GM18858 (cell line): ENCODE measurements around the gene CRADD.

Source experiments
- ATAC-seq: cut with Tn5 transposase; IDR thresholded peaks from one replicate; pipeline ENCODE4 v1.9.1; 2021; ENCODE audit not compliant: unreplicated experiment

The CRADD gene

DNA sequence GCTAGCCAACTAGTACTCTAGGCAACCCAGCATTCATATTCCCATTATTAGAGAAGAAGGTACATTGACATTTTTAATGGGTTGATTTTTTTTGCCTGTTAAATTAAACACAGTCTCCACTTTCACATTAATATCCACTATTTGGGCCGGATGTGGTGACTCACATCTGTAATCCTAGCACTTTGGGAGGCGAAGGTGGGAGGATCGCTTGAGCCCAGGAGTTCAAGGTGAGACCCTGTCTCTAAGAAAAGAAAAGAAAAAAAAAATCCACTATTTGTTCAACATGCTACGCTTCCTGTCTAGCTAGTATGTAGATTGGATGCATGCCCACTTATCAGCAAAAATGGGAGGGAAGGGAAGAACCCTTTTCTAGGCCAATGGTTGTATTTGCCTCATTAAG, 7.1 kb upstream of the CRADD start:
- ATAC-seq: no peak

DNA sequence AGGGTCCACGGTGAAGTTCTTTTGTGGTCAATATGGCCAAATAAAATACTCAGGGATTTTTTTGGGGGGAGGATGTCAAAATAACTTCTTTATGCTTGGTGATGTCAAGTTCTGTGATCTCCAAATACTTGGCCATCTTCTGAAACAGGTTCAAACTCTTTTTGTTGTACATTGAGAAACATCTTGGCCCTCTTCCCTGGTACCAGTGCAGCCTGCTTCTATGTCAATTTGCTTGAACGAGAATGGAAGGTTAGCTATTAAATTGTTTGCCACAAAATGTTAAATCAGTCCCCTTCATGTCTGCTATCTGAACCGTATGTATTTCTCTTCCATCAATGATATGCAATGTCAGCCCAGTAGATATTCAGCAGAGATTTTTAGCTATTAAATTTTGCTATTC, 6.1 kb upstream of the CRADD start:
- ATAC-seq: no peak

GRCh38 chr12:93673084-93673483, 4.1 kb upstream of the CRADD start:
- no peak for ATAC-seq

DNA sequence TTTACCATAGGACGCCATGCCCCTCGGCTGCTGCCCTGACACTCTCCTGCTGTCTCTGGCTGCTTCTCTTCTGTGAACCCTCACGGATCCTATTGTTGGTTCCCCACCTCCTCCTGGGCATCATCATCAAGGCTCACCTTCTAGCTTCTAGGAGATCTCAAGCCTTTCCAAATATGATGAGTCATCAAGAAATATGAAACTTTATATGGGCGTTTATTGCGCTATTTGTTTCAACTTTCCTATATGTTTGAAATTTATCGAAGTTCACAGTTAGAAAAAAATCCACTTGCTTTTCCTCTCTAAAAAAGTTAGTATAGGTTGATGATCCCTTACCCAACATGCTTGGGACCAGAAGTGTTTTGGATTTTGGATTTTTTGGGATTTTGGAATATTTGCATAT, 2.8 kb upstream of the CRADD start:
- ATAC-seq: no peak

- ATAC-seq: no peak
These were observed 574 bp upstream of the CRADD start for GRCh38 chr12:93676408-93677194.

GRCh38 chr12:93678779-93679178, 1.6 kb downstream of the CRADD start:
- ATAC-seq: no peak

GRCh38 chr12:93679308-93679925, 2.2 kb downstream of the CRADD start:
- no peak for ATAC-seq

- ATAC-seq: no peak
These were observed 2.8 kb downstream of the CRADD start for GRCh38 chr12:93680006-93680405.

DNA sequence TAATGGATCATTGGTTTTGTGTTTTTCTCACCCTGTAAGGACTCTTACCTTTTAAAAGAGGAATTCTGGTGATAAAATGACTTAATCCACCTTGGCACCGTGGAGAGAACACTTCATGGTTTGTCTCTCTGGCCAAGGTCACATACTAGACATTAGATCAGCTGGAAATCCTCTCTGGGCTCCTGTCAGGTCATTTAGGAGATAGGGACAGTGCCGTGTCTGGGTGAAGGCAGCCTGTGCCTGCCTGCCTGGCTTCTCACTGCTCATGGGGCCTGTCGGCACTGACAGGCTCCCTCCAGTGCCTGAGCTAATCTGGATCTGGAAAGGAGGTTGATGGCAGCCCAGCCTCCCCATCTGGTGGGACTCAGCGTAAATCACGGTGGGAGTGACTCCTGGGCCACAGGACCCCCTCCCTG, 5.7 kb downstream of the CRADD start:
- no peak for ATAC-seq

DNA sequence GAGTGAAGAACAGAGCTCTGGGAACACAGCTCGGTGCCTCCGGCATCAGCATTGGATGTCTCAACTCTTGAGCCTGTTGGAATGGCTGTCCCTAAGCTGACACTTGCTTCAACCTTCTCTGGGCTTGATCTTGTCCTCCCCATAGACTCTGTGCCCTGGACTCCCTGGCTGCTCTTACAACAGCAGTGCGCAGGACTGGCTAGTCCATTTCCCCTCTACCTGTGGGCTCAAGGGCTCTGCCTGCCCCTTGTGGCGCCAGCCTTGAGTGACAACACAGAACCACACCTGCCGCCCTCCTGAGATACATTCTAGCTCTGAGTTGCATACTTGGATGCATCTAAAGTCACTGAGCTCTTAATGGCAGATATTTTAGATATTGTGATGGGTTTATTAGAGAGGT, 6.2 kb downstream of the CRADD start:
- no peak for ATAC-seq

GRCh38 chr12:93684716-93685115, 7.5 kb downstream of the CRADD start:
- ATAC-seq: no peak

GRCh38 chr12:93686572-93687356, 9.6 kb downstream of the CRADD start:
- ATAC-seq: no peak

DNA sequence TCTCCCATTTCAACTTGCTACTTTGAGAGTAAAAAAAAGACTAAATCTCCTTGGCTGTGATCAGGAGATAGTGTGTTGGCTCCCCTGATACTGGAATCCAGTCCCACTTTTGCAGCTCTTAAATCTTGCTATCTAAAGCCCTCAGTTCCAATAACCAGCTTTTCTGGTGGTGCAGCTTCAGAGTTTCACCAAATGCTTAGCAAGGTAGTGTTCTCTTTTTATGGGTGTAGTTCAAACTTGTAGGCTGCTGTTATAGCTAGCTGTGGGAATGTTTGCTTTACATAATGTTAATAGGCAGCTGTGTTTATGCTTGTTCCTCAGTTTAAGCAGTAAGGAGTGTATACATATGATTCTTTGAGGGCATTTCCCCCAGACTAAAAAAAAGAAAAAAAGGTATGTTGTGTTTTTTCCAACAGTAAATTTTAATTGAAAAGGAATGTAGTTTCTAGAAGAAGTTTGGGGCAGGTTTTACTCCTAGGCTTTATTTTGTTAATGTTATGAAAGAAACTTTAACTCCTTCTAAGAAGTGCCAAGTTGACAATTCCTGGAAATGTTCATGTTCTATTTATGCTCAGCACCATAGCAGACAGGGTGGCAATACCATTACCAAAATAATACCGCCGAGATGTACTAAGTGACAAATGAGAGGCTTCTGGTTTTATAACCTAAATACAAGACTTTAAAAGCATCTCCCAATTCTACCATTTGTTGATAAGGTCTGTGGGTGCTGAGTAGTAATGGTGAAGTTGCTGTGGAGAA, 12.1 kb downstream of the CRADD start:
- no peak for ATAC-seq

GRCh38 chr12:93696462-93696861, 19.3 kb downstream of the CRADD start:
- ATAC-seq: no peak

- ATAC-seq: no peak
These were observed 21.3 kb downstream of the CRADD start for GRCh38 chr12:93698307-93699092.

DNA sequence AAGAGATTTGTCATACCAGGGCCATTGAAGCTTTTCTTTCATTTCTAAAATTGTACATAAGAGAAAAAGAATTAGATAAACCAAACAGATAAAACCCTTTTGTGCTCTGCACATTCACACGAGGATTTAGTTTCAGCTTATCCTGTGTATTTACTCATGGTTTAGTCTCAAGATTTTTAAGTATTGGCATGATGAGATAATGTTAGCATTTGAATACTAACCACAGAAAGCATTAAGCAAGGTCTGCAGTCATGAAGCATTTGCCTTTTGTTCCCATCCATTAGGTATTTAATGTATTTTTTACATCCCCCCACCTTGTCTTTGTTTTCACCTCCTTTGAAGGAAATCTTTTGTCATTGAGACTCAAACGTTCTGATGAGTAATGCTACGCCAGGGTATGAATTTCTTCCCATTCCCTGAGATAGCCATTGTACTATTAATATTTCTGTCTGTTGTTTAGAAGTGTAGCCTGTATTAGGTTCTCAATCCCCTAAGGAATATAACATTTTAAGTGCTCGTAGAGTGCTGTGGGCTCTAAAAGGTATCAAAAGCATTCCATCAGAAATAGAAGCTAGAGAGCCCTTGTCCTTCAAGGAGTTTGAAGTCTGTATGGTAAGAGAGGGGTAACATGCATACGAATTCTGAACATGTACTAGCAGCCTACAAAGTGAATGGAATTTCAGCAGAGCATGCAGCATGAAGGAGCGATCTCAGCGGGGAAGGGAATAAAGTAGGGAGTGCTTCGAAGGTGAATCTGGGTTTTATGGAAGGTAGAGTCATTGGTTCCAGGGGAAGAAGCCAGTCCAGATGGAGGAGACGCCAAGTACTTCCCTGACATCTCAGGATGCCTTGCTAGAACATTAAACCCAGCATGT, 22.3 kb downstream of the CRADD start:
- no peak for ATAC-seq

DNA sequence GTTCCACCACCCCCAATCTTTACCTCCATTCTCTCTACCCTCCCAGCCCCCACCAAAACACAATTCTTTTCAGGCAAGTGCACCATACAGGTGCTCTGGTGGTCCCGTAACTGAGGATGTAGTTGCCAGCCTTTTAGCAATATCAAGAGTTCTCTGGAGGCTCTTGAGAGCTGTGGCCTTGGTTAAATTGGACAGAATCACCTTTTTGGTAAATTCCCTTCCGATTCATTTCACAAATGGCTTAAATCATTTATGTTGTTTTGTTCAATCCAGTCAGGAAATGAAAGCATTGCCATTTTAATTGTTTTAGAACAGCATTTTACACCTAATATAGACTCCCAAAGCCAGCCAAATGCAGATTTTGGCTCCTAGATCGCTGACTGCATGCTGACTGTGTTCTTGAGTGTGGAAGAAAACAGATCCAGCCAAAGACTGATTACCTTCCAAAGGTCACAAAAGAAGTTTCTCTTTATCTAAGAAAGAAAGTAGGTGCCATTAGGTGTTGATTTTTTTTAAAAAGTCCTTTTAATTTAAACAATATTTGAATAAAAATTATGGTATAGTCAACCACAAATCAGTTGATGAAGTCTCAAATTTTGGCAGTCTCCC, 25.6 kb downstream of the CRADD start:
- ATAC-seq: no peak

DNA sequence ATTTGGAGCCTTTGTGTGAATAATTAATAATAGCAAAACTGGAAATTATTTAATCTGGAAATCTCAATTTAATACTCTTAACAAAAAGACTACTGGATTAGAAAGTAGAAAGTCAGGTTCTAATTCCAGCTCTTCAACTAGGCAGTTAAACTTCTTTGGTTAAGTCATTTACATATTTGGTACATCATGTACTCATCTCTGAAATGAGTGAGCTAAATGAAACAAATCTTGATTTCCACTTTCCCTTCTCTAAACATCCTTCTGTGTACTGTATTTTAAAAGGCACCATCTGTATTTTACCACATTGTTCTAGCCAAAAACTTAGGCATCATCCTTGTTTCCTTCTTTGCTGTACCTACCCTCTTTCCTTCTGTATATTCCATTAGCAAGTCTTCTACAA, 26.9 kb downstream of the CRADD start:
- peak; percentile 78 for ATAC-seq

DNA sequence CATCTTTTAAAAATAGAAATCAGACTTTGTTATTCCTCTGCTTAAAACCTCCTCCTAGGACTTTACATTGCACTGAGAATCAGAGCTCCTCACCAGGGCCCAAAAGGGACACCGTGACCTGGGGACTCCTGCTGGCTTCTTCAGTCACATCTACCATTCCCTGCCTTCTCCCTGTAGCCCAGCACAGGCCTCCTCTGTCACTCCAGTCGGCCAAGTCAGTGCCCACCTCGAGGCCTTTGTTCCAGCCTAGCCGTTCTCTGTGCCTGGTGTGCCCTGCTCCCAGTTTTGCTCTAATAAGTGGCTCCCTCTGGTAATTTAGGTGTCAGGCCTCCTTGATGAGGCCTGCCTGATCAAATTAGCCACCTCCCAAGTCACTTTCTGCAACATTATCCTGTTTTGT, 27.4 kb downstream of the CRADD start:
- no peak for ATAC-seq
